NCI-H2081 treated with DMSO at 0.1 percent for 48 hours (cell line): ENCODE data around the gene PNLIPRP1.

Experiments used
- DNase-seq: peaks from one replicate; lab custom pipeline; 2025; lab: John Stamatoyannopoulos, UW

The PNLIPRP1 gene

DNA sequence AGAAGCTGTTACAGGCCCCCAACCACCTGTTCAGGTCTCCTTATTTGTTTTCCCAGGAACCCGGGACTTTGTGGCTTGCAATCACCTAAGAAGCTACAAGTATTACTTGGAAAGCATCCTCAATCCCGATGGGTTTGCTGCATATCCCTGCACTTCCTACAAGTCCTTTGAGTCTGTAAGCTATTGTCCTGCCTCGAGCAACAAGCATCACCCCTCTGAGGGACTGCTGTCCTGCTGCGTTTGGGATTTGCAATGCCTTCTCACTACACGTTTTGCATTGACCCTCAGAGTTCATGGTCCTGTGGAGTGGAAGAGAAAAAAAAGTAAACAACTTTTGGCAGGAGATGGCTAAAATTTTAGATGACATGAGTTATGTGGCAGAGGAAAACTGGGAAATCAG, 9.2 kb downstream of the PNLIPRP1 start:
- no peak for DNase-seq

DNA sequence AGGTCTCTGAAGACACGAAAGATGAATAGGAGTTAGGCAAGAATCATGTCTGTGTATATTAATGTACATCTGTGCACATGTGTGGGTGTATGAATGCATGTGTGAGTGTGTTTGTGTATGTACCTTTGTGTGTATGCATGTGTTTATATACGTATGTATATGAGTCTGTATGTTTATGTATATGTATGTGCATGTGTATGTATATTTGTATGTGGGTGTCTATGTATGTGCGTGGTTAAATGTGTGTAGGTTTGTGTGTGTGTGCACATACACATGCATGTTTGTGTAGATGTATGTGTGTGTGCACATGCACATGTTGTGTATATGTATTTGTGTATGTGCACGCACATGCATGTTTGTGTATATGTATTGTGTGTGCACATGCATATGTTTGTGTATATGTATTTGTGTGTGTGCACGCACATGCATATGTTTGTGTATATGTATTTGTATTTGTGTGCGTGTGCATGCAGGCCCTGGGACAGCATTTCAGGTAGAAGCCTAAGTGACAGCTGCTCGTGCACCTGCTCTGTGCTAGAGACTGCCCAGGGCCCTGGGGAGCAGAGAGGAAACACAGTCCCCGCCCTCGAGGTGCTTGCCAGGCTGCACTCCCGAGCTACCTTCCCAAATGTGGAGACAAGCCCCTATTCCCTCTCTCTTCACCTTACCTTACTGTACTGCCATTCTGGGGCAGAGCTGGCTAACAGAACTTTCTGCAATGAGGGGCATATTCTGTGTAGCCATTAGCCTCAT, 12.1 kb downstream of the PNLIPRP1 start:
- DNase-seq: no peak

DNA sequence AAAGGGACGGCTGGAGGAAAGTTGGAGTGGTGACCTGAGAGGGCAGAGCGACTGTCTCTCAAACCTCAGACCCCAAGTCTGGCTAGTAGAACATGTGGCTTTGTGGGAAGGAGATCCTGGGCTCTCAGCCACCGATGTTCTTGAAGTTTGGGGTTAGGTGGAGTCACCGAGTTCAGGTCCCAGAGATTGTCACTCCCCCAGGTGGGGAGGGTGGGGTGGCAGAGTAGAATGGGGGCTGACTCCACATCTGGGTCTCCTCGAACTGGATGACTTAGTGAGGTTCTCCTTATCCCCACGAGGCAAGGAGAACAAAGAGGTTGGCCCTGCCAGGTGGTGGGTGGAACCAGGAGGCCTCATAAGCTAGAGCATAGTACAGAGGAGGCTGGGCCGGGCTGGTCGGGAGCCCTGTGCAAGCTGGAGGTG, 15.3 kb downstream of the PNLIPRP1 start:
- DNase-seq: no peak

GRCh38 chr10:116607336-116607735, 16.6 kb downstream of the PNLIPRP1 start:
- DNase-seq: no peak

- DNase-seq: no peak
Measured at GRCh38 chr10:116608686-116609594, 18.2 kb downstream of the PNLIPRP1 start.

DNA sequence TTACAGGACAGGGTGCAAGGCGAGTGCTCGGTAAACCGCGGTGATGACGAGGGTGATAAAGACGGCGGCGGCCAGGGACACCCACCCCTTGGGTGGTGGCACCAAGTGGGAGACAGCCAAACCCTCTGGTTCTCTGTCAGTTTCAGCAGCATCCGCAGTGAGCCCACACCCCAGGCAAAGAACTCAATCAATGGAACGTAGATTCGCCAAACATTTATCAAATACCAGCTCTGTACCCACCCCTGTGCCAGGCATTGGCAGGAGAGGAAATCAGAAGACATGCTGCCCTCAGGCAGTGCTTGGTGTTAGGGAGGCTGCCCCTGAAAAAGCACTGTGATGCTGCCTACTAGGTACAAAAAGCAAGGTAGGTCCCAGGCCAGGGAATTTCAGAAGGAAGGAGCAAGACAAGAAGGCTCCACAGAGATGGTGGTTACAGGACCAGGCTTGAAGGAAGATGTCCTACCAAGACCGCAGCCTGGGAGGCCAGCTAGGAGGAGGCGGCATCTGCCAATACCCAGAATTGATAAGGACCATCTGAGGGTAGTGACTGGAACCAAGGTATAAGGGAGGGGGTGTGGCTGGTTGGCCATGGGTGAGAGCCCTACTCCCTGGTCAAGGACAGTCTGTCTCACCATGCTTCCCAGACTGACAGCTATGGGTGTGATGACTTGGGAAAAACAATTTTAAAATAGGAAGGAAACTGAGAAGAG, 19.8 kb downstream of the PNLIPRP1 start:
- no peak for DNase-seq

GRCh38 chr10:116611153-116611545, 20.4 kb downstream of the PNLIPRP1 start:
- no peak for DNase-seq

GRCh38 chr10:116612107-116612769, 21.5 kb downstream of the PNLIPRP1 start:
- no peak for DNase-seq

GRCh38 chr10:116613471-116613870, 22.7 kb downstream of the PNLIPRP1 start:
- no peak for DNase-seq

- DNase-seq: no peak
Measured at GRCh38 chr10:116614796-116615195, 24.0 kb downstream of the PNLIPRP1 start.

- no peak for DNase-seq
Measured at GRCh38 chr10:116615199-116615776, 24.5 kb downstream of the PNLIPRP1 start.

DNA sequence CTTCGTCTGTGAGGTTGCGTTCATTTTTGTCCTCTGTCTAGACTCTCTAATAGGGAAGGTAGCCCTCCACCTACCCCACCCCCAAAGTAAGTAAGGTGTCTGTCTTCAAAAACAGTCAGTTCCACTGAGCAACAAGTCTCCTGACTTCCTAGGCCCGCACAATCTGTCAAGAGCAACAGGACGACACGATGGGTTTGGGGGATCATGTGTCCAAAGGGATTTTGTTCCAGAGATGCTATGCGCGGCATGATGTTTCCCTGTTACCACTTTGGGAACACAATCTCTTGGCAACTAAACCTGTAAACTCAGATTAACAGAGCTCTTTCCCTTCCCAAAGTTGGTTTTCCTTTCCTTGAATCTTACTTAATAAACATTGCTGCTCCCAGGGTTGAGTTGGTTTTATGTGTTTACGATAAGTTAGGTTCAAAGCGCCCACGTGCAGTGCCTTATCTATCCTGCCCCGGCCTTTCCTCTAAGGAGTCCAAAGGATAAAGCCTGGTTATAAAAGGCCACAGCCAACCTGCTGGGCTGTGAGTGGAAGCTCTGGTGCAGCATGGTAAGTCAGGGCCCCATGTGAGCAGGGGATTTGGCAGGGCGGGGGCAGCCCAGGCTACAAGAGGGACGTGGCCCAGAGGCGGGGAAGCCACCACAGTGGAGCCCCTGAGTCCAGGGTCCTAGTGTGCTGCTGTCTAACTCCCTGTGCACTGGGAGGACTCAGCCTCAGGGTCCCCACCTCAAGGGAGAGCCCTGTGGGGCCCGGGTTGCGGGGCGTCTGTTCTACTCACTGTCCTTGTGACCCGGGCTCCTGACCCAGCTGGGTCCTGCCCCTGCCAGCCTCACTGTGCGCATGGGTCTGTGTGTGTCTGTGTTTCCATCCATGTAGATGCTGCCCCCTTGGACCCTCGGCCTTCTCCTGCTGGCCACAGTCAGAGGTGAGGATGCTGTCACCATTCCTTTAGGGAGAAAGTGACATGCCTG, 30.0 kb downstream of the PNLIPRP1 start, which contains the start of gene PNLIPRP2:
PNLIPRP2 (plus strand) TSS at position 531 of the 978 bp plus-strand sequence.
- no peak for DNase-seq

- no peak for DNase-seq
Measured at GRCh38 chr10:116621476-116621875, 30.7 kb downstream of the PNLIPRP1 start.

- DNase-seq: no peak
Measured at GRCh38 chr10:116621934-116622655, 31.3 kb downstream of the PNLIPRP1 start.

DNA sequence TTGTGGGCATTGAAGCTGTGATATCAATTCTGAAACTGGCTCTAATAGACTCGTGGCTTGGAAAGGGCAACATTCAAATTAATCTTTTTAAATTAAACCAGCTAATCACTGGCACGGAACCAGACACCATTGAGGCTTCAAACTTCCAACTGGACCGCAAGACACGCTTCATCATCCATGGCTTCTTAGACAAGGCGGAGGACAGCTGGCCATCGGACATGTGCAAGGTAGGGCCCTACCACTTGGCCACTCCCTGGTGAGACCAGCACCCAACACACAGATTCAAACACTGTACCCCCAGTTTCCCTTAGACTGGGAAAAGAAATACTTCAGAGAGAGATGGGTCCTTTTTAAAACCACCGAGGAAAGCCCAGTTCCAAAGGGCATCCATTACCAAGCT, 35.1 kb downstream of the PNLIPRP1 start:
- no peak for DNase-seq

DNA sequence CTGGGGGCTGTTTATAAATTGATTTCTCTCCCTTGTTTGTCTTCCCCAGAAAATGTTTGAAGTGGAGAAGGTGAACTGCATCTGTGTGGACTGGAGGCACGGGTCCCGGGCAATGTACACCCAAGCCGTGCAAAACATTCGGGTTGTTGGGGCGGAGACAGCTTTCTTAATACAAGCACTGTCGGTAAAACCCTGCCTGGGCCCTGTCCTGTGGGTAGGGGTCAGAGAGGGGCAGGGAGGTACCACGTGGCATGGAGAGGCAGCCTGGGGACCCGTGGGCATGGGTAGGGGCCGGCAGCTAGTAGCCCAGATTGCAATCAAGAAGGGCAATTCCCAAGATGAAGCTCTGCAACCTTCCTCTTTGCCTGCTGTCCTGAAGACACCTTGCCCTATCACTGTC, 36.1 kb downstream of the PNLIPRP1 start:
- DNase-seq: no peak

GRCh38 chr10:116627386-116627933, 36.7 kb downstream of the PNLIPRP1 start:
- DNase-seq: no peak

DNA sequence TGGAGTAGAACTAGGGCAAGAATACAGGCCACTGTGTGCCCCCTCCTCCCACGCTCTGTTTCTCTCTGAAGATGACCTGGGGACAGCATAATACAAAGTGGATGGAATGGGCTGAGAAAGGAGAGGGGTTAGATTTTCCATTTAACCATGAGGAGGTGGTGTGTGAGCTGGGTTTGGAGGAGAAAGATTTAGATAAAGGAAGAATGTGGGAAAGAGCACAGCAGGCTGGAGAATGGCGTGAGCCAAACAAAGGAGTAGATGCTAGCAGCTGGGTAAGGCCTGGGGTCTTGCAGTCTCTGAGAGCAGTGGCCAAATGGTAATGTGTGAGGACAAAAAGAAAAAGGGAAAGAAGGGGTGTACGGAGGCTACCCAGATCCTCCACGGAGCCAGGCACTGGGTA, 38.6 kb downstream of the PNLIPRP1 start:
- no peak for DNase-seq

GRCh38 chr10:116630020-116630419, 39.3 kb downstream of the PNLIPRP1 start:
- no peak for DNase-seq
